Adrenal gland (tissue), 12 donors: ENCODE data around the gene CLEC16A. TPM values are rescaled to one million over a fixed set of nuclear protein-coding genes. Genes with fewer than 3 reads are reported as not detected.

ENCODE experiments used
- DNase-seq, 7 donors: peaks; one replicate each; pipeline ENCODE4 v3.0.0-alpha.2; 2019 to 2020
- H3K27ac ChIP-seq, 5 donors: fragments of 200-600 bp; sonication (generic) in 4 of 5; 1 replicate in 3 of 5; 2 replicates in 2 of 5; pipeline versions ENCODE4 v1.5.1 to v1.8.0; 2016 to 2020; ENCODE audit warnings: mild to moderate bottlenecking in 1 of 5
- H3K27me3 ChIP-seq: fragments of 200-600 bp; 2 replicates; pipeline ENCODE4 v1.8.0; 2021
- H3K36me3 ChIP-seq, 2 donors: fragments of 200-600 bp; replicated peaks in 1 of 2; 1 replicate in 1 of 2; 2 replicates in 1 of 2; pipeline versions ENCODE4 v1.5.1 to v1.8.0; 2018 to 2022
- H3K4me1 ChIP-seq, 2 donors: fragments of 200-600 bp; replicated peaks in 1 of 2; 1 replicate in 1 of 2; 2 replicates in 1 of 2; pipeline versions ENCODE4 v1.5.1 to v1.8.0; 2018 to 2021
- H3K4me3 ChIP-seq, 4 donors: fragments of 200-600 bp; sonication (generic) in 3 of 4; one replicate each; pipeline ENCODE4 v1.5.1; 2016 to 2018
- H3K9me3 ChIP-seq, 3 donors: fragments of 200-600 bp; sonication (generic) in 1 of 3; replicated peaks in 1 of 3; 1 replicate in 2 of 3; 2 replicates in 1 of 3; pipeline versions ENCODE4 v1.5.1 to v1.8.0; 2016 to 2021
- POLR2A ChIP-seq, 2 donors: fragments of 450-650 bp; IDR thresholded peaks; one replicate each; pipeline ENCODE4 v1.6.1; 2017; ENCODE audit warnings: antibody characterized with exemption in 2 of 2, mild to moderate bottlenecking in 2 of 2, moderate library complexity in 1 of 2
- WGBS, 4 donors: extraction: QIAGEN DNeasy Blood & Tissue Kit in 2 of 4; methylation state at CpG; one replicate each; pipeline versions ENCODE4 v1.1.5 to v1.1.7; 2013 to 2017; 5-methylcytosine and 5-hydroxymethylcytosine counted together
- intact Hi-C, 2 donors: fragments of 100-400 bp; cut with DNase I; formaldehyde crosslinking; loops; one replicate each; pipeline versions ENCODE4 v1.14.1 to v1.15.0; 2022 to 2023
- polyA plus RNA-seq, 3 donors: library from polyadenylated mRNA; stranded (reverse); fragments of 200-250 nt in 2 of 3; fragments of 350-450 nt in 1 of 3; fragmentation: Illumina TruSeq in 1 of 3; extraction: RNeasy Lipid Tissue Mini Kit (QIAGEN cat#74804) in 1 of 3; gene quantifications; one replicate each; pipeline ENCODE4 v1.2.3, GENCODE V29; 2013 to 2014
- total RNA-seq, 9 donors: library from RNA; depleted of rRNA in 4 of 9; stranded (reverse); fragments of >200 nt in 4 of 9; fragments of 120-200 nt in 1 of 9; fragmentation: NEBNext Ultra II Directional in 1 of 9; extraction: Animal tissue kit (Norgen Biotek cat#: 25700) in 1 of 9; gene quantifications; one replicate each; pipeline versions ENCODE4 v1.1.0 to v1.2.4, GENCODE V29; 2013 to 2023
- TF ChIP-seq, protein P1 (sequence below), 6 experiments: fragments of 450-650 bp in 4 of 6; fragments of 200-600 bp in 2 of 6; sonication (generic) in 1 of 6; IDR thresholded peaks; 1 replicate in 5 of 6; 2 replicates in 1 of 6; pipeline versions ENCODE4 v1.5.1 to v1.8.0; 2016 to 2021; ENCODE audit warnings: antibody characterized with exemption in 6 of 6, mild to moderate bottlenecking in 2 of 6, moderate library complexity in 1 of 6
- donor health status: healthy with polysubstance abuse.
- donor health status: Bipolar disorder and iron deficiency.
- donor health status: DM: yes; HTN: yes; CAD: no.
- donor health status: DM: no; HTN: no; CAD: no.
- donor health status: DM: no; HTN: no; CAD: no.
- donor health status: DM: yes; HTN: yes; CAD: no.

Gene CLEC16A
- total and polyA plus RNA-seq, 12 donors = 14.0 to 37.2 (median 27.6) TPM

DNA sequence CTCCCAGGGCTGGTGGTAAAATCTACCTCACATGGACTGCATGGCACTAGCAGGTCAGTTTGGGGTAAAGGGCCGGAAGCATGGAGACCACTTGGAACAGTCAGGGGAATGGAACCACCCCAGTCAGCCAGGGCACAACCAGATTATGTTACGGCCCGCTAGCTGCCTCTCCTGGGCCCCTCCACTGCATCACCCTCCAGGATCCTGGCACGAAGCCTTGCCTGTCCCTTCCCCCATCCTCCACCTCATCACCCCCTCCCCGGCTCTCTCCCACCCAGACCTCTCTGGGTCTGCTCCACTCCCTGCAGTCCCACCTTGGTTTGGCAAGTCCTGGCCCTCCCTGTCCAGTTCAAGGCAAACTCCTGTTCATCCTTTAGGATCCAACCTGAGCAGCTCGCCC is 91.7 kb downstream of the CLEC16A start:
- peaks cover 0 to 12% of the 10 kb centered on the region in 2 donors for H3K36me3 ChIP-seq
- WGBS, 4 donors = 92 to 99% (median 97%) methylated on average over 5 to 6 of the region's 6 CpGs

GRCh38 chr16:11036868-11037410 is 92.6 kb downstream of the CLEC16A start:
- H3K27me3 ChIP-seq = no peaks in the 10 kb centered on the region
- 89 to 98% (median 97%) methylated on average over 6 to 8 of the region's 8 CpGs for WGBS, 4 donors
- TF ChIP-seq, protein P1, sequence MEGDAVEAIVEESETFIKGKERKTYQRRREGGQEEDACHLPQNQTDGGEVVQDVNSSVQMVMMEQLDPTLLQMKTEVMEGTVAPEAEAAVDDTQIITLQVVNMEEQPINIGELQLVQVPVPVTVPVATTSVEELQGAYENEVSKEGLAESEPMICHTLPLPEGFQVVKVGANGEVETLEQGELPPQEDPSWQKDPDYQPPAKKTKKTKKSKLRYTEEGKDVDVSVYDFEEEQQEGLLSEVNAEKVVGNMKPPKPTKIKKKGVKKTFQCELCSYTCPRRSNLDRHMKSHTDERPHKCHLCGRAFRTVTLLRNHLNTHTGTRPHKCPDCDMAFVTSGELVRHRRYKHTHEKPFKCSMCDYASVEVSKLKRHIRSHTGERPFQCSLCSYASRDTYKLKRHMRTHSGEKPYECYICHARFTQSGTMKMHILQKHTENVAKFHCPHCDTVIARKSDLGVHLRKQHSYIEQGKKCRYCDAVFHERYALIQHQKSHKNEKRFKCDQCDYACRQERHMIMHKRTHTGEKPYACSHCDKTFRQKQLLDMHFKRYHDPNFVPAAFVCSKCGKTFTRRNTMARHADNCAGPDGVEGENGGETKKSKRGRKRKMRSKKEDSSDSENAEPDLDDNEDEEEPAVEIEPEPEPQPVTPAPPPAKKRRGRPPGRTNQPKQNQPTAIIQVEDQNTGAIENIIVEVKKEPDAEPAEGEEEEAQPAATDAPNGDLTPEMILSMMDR (IDR thresholded peaks at IDR 0.05) = no peak
- TF ChIP-seq POLR2A (IDR thresholded peaks at IDR 0.05) = no peak
- intact Hi-C loops = no loop called here
- no peaks in the 10 kb centered on the region for H3K9me3 ChIP-seq
- no peak overlapping the region for H3K27ac ChIP-seq
- peaks cover 0 to 21% of the 10 kb centered on the region in 2 donors for H3K36me3 ChIP-seq
- H3K4me3 ChIP-seq = no peak overlapping the region
- peaks cover 8 to 17% of the 10 kb centered on the region in 2 donors for H3K4me1 ChIP-seq
- DNase-seq = no peak

More for the DNA sequence above, 91.7 kb downstream of the CLEC16A start:
- no peak for DNase-seq
- TF ChIP-seq, protein P1 (IDR thresholded peaks at IDR 0.05) = no peak
- no peak for TF ChIP-seq POLR2A (IDR thresholded peaks at IDR 0.05)
- H3K4me1 ChIP-seq = peaks cover 8 to 22% of the 10 kb centered on the region in 2 donors
- no peaks in the 10 kb centered on the region for H3K9me3 ChIP-seq
- intact Hi-C loops = no loop called here
- no peaks in the 10 kb centered on the region for H3K27me3 ChIP-seq
- H3K27ac ChIP-seq = no peak overlapping the region
- no peak overlapping the region for H3K4me3 ChIP-seq

DNA sequence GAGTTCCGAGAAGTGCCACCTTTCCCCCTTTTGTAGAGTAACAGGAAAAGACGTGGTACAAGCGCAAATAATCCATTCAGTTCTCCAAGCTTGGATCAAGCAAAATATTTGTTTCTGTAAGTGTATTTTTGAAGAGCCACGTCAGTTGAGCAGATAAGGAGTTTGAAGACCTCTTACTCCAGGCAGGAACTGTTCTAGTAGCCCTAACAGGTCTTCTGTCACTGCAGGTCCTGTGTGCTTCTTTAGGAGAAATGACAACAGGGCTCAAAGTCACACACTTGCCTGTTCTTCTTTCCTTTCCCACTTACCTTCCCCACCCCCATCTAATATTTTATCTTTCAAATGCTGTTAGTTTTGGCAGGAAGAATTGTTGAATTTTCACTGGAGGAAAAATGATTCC is 93.9 kb downstream of the CLEC16A start:
- no peak overlapping the region for H3K4me3 ChIP-seq
- H3K9me3 ChIP-seq = no peaks in the 10 kb centered on the region
- 93 to 100% (median 95%) methylated on average over 4 of the region's 4 CpGs for WGBS, 4 donors
- intact Hi-C loops = no loop called here
- H3K36me3 ChIP-seq = peaks cover 0 to 35% of the 10 kb centered on the region in 2 donors
- no peak overlapping the region for H3K27ac ChIP-seq
- DNase-seq = no peak
- H3K27me3 ChIP-seq = no peaks in the 10 kb centered on the region
- TF ChIP-seq POLR2A (IDR thresholded peaks at IDR 0.05) = no peak
- TF ChIP-seq, protein P1 (IDR thresholded peaks at IDR 0.05) = no peak
- peaks cover 0 to 3% of the 10 kb centered on the region in 2 donors for H3K4me1 ChIP-seq

DNA sequence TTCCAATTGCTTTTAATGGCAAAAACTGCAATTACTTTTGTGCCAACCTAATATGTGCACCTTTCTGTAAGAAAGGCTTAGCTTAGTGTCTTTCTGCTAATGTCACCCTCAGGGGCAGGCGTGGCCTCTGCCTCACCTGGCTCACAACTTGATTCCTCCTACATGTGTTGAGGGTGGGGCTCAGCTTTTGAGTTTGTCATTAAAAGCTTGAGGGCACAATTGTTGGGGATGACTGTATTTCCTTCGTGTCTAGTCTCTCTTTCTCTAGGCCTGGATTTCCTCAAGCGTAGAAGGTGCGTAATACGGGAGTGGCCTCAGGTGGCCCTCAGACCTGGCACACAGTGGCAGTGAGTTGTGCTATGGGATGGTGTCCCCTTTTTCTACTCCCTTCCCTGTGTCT is 94.4 kb downstream of the CLEC16A start:
- H3K4me3 ChIP-seq = no peak overlapping the region
- no peaks in the 10 kb centered on the region for H3K27me3 ChIP-seq
- H3K9me3 ChIP-seq = no peaks in the 10 kb centered on the region
- intact Hi-C loops = no loop called here
- DNase-seq = no peak
- H3K36me3 ChIP-seq = peaks cover 0 to 39% of the 10 kb centered on the region in 2 donors
- no peaks in the 10 kb centered on the region for H3K4me1 ChIP-seq
- no peak overlapping the region for H3K27ac ChIP-seq
- 93 to 97% (median 94%) methylated on average over 5 of the region's 5 CpGs for WGBS, 4 donors
- TF ChIP-seq, protein P1 (IDR thresholded peaks at IDR 0.05) = no peak
- TF ChIP-seq POLR2A (IDR thresholded peaks at IDR 0.05) = no peak
